Endodermal cell (in vitro differentiated cells): Measurements from ENCODE around the gene SLC22A3. TPM values are rescaled to one million over a fixed set of nuclear protein-coding genes. Genes with fewer than 3 reads are reported as not detected.

ENCODE experiments used
- DNase-seq: peaks from one replicate; pipeline ENCODE4 v3.0.0-alpha.2; 2017
- H3K27ac ChIP-seq: 2 replicates; pipeline ENCODE4 v1.5.1; 2013; ENCODE audit warnings: mild to moderate bottlenecking, low read depth, low read length, moderate library complexity
- H3K27me3 ChIP-seq: 2 replicates; pipeline ENCODE4 v1.6.1; 2013; ENCODE audit warnings: mild to moderate bottlenecking, low read length, moderate library complexity; ENCODE audit not compliant: insufficient read depth, control insufficient read depth, poor library complexity, severe bottlenecking
- H3K36me3 ChIP-seq: 2 replicates; pipeline ENCODE4 v1.7.0; 2013; ENCODE audit warnings: mild to moderate bottlenecking, low read length, moderate library complexity; ENCODE audit not compliant: control insufficient read depth, insufficient read depth
- H3K4me1 ChIP-seq: one replicate; pipeline ENCODE4 v1.7.0; 2013; ENCODE audit warnings: low read length; ENCODE audit not compliant: control insufficient read depth, insufficient read depth
- H3K4me3 ChIP-seq: 2 replicates; pipeline ENCODE4 v1.5.1; 2013; ENCODE audit warnings: mild to moderate bottlenecking, low read length, moderate library complexity
- H3K9ac ChIP-seq: 2 replicates; pipeline ENCODE4 v1.6.1; 2013; ENCODE audit warnings: mild to moderate bottlenecking, low read length, moderate library complexity; ENCODE audit not compliant: poor library complexity, severe bottlenecking; ENCODE audit errors: extremely low read depth
- H3K9me3 ChIP-seq: 2 replicates; pipeline ENCODE4 v1.6.1; 2013; ENCODE audit warnings: mild to moderate bottlenecking, low read length, moderate library complexity; ENCODE audit not compliant: control insufficient read depth
- H3K27ac Mint-ChIP-seq: 2 replicates; pipeline ENCODE4 v1.8.0; 2020; ENCODE audit warnings: mixed read lengths
- H3K27me3 Mint-ChIP-seq: 2 replicates; pipeline ENCODE4 v1.8.0; 2021; ENCODE audit warnings: mild to moderate bottlenecking, mixed read lengths; ENCODE audit not compliant: insufficient read depth
- H3K36me3 Mint-ChIP-seq: 2 replicates; pipeline ENCODE4 v1.8.0; 2020; ENCODE audit warnings: low read depth, mixed read lengths
- H3K4me1 Mint-ChIP-seq: 2 replicates; pipeline ENCODE4 v1.8.0; 2020; ENCODE audit warnings: mixed read lengths
- H3K4me3 Mint-ChIP-seq: 2 replicates; pipeline ENCODE4 v1.8.0; 2020; ENCODE audit warnings: mild to moderate bottlenecking, moderate library complexity, mixed read lengths
- H3K9me3 Mint-ChIP-seq: 2 replicates; pipeline ENCODE4 v1.8.0; 2020; ENCODE audit warnings: mild to moderate bottlenecking, mixed read lengths
- CTCF ChIP-seq: fragments of 200-600 bp; sonication (generic); conservative IDR thresholded peaks from 2 replicates; pipeline ENCODE4 v1.5.0; 2021; ENCODE audit warnings: antibody characterized with exemption, mild to moderate bottlenecking
- WGBS, 2 experiments: methylation state at CpG; one replicate each; pipeline versions ENCODE4 v1.1.5 to v1.1.7; 2013; ENCODE audit warnings: missing lambda C conversion rate in 2 of 2, mixed read lengths in 1 of 2; ENCODE audit not compliant: insufficient coverage in 1 of 2, insufficient read length in 1 of 2; 5-methylcytosine and 5-hydroxymethylcytosine counted together
- total RNA-seq, 2 donors: library from RNA; stranded (reverse); fragmentation: NEBNext Ultra II Directional in 1 of 2; extraction: Animal tissue kit (Norgen Biotek cat#: 25700) in 1 of 2; gene quantifications; 2 replicates in 1 of 2; 3 replicates in 1 of 2; pipeline ENCODE4 v1.2.1, GENCODE V29; 2021

The SLC22A3 gene
- total RNA-seq, 2 donors from 2014 or later, result 3.1 to 7.4 TPM

- no peaks in the 10 kb centered on the region for H3K27me3 ChIP-seq
- peak overlapping the region; percentile 38 for H3K9ac ChIP-seq
- H3K9me3 ChIP-seq, result peaks cover 4% of the 10 kb centered on the region
- no peak overlapping the region for H3K27ac ChIP-seq
- Mint-ChIP-seq H3K27me3 (no peaks in the 10 kb centered on the region), H3K4me3 (no peak overlapping the region), H3K36me3 (no peaks in the 10 kb centered on the region), H3K27ac (peak overlapping the region; percentile 89), H3K4me1 (peaks cover 11% of the 10 kb centered on the region), H3K9me3 (peaks cover 6% of the 10 kb centered on the region)
- peak overlapping the region; percentile 34 for H3K4me3 ChIP-seq
- peaks cover 16% of the 10 kb centered on the region for H3K4me1 ChIP-seq
- WGBS, 2 experiments, result 57 to 74% methylated on average over 6 to 8 of the region's 8 CpGs
- peaks cover 8% of the 10 kb centered on the region for H3K36me3 ChIP-seq
- peak; percentile 83 for DNase-seq
- peak; percentile 54 for TF ChIP-seq CTCF
Observed at GRCh38 chr6:160393891-160394653, 45.9 kb downstream of the SLC22A3 start.

GRCh38 chr6:160394654-160395035 lies 46.5 kb downstream of the SLC22A3 start:
- no peak overlapping the region for H3K27ac ChIP-seq

GRCh38 chr6:160395187-160395586 lies 47.0 kb downstream of the SLC22A3 start:
- Histone ChIP-seq H3K27me3 (no peaks in the 10 kb centered on the region), H3K27ac (no peak overlapping the region), H3K36me3 (peaks cover 13% of the 10 kb centered on the region), H3K4me3 (no peak overlapping the region), H3K9me3 (peaks cover 4% of the 10 kb centered on the region), H3K4me1 (peaks cover 16% of the 10 kb centered on the region), H3K9ac (no peak overlapping the region)
- no peak for TF ChIP-seq CTCF
- H3K27me3 Mint-ChIP-seq, result no peaks in the 10 kb centered on the region
- WGBS, 2 experiments, result 89 to 93% methylated on average over 1 to 3 of the region's 3 CpGs
- H3K27ac Mint-ChIP-seq, result no peak overlapping the region
- peaks cover 6% of the 10 kb centered on the region for H3K9me3 Mint-ChIP-seq
- no peak overlapping the region for H3K4me3 Mint-ChIP-seq
- H3K36me3 Mint-ChIP-seq, result no peaks in the 10 kb centered on the region
- H3K4me1 Mint-ChIP-seq, result peaks cover 11% of the 10 kb centered on the region
- no peak for DNase-seq

More at GRCh38 chr6:160394654-160395035, 46.5 kb downstream of the SLC22A3 start:
- peaks cover 13% of the 10 kb centered on the region for H3K36me3 ChIP-seq
- peaks cover 11% of the 10 kb centered on the region for H3K4me1 Mint-ChIP-seq
- H3K4me3 Mint-ChIP-seq, result no peak overlapping the region
- H3K4me1 ChIP-seq, result peaks cover 16% of the 10 kb centered on the region
- H3K9me3 Mint-ChIP-seq, result peaks cover 6% of the 10 kb centered on the region
- H3K27ac Mint-ChIP-seq, result peak overlapping the region; percentile 89
- 65% methylated on average over 2 of the region's 2 CpGs; no CpG with 5 or more reads in 1 of the 2 experiments for WGBS, 2 experiments
- H3K27me3 ChIP-seq, result no peaks in the 10 kb centered on the region
- peak overlapping the region; percentile 38 for H3K9ac ChIP-seq
- no peaks in the 10 kb centered on the region for H3K36me3 Mint-ChIP-seq
- no peaks in the 10 kb centered on the region for H3K27me3 Mint-ChIP-seq
- DNase-seq, result peak; percentile 54
- TF ChIP-seq CTCF, result no peak
- H3K9me3 ChIP-seq, result peaks cover 4% of the 10 kb centered on the region
- H3K4me3 ChIP-seq, result peak overlapping the region; percentile 34
